ENCODE results near the gene CDKN2A. TPM values are rescaled to one million over a fixed set of nuclear protein-coding genes. Genes with fewer than 3 reads are reported as not detected.

The CDKN2A gene
- total and polyA plus RNA-seq, 9 of the 15 experiments (the other 6 are each of a cell fraction or from before 2014, with no cell fraction given): not detected

DNA sequence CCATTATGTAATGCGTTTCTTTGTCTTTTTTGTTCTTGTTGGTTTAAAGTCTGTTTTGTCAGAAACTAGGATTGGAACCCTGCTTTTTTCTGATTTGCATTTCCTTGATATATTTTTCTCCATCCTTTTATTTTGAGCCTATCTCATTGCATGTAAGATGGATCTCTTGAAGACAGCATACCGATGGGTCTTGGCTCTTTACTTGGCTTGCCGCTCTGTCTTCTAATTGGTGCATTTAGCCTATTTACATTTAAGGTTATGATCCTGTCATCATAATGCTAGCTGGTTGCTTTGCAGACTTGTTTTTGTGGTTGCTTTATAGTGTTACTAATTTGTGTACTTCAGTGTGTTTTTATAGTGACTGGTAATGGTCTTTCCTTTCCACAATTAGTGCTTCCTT is 28.2 kb upstream of the CDKN2A start (continued):
- TF ChIP-seq, protein P1, sequence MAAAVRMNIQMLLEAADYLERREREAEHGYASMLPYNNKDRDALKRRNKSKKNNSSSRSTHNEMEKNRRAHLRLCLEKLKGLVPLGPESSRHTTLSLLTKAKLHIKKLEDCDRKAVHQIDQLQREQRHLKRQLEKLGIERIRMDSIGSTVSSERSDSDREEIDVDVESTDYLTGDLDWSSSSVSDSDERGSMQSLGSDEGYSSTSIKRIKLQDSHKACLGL (CRISPR knock-in tag; IDR thresholded peaks at IDR 0.05; ENCODE audit: borderline replicate concordance, poor library complexity, severe bottlenecking): no peak

DNA sequence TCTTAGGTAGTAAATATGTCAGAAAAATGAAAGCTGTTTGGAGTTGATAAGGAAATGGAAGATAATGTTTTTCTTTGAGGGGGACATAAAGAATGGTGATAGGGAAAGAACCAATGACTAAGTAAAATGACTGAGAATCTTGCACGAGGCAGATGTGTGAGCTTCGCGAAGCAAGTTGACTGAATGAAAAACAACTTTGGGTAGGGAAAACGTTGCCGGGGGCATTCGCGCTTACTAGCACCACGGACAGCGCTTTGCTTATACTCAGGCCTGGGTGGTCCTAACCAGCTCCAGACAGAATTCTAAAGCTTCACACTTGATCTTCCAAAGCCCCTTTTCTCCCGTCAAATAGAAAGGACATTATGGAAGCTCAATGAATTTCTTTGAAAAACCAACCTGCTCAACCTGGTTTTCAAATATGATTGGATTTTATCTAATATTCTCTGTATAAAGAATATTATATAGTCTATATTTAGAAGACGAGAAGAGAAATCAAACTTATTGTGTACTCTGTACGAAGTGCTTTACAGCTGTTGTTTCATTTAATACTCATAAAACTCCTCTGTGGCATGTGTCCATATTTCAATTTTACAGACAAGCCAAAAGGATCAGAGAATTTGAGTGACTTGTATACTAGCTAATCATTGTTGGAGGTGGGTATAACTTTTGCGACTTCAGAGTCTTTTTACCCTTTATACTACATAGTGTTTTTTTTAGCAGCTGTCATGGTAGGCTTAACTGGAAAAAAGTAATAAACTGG is 16.9 kb upstream of the CDKN2A start:
- BruUV-seq (replicated peaks): no TSS peak
- Histone ChIP-seq H4K20me1 (replicated peaks; ENCODE audit: control insufficient read depth, insufficient read depth, low read length) (no peaks in the 10 kb centered on the region), H2AFZ (ENCODE audit: low read depth, low read length) (no peak overlapping the region), H3K36me3 (ENCODE audit: control insufficient read depth, insufficient read depth, low read length) (no peaks in the 10 kb centered on the region), H3K4me2 (ENCODE audit: insufficient read depth, low read length) (no peak overlapping the region), H3K4me1 (replicated peaks in 1 of 2; ENCODE audit: control insufficient read depth in 2 of 2, insufficient read depth in 2 of 2, low read length in 2 of 2) (no peaks in the 10 kb centered on the region), H3K9me3 (replicated peaks; ENCODE audit: control insufficient read depth, insufficient read depth, low read depth, low read length) (no peaks in the 10 kb centered on the region), H3K79me2 (ENCODE audit: control insufficient read depth, insufficient read depth, low read length) (no peaks in the 10 kb centered on the region), H3K4me3 (no peak overlapping the region), H3K27ac (ENCODE audit: extremely low read depth, low read depth, low read length) (no peak overlapping the region), H3K27me3 (ENCODE audit: control insufficient read depth in 2 of 2, insufficient read depth in 2 of 2, low read length in 2 of 2) (no peaks in the 10 kb centered on the region), H3K9ac (ENCODE audit: insufficient read depth in 1 of 2, low read depth in 2 of 2, low read length in 2 of 2) (no peak overlapping the region), H3K9me1 (ENCODE audit: control insufficient read depth, insufficient read depth, low read length) (no peaks in the 10 kb centered on the region)
- no peak for DNase-seq (ENCODE audit: extremely low read depth in 1 of 4, low spot score in 3 of 4)
- no peak for FAIRE-seq
- intact Hi-C loops (cut with micrococcal nuclease) (no loop called here), in situ Hi-C loops (cut with MboI) (no loop called here)
- WGBS (ENCODE audit: insufficient coverage, low coverage, missing lambda C conversion rate): no CpG with 5 or more reads among the region's 13 CpGs
- ChIA-PET CTCF (ENCODE audit: low intra/inter-chr PET ratio) (no interaction called here), POLR2A (no interaction called here)
- no peak for ATAC-seq
- TF ChIP-seq, protein P2, sequence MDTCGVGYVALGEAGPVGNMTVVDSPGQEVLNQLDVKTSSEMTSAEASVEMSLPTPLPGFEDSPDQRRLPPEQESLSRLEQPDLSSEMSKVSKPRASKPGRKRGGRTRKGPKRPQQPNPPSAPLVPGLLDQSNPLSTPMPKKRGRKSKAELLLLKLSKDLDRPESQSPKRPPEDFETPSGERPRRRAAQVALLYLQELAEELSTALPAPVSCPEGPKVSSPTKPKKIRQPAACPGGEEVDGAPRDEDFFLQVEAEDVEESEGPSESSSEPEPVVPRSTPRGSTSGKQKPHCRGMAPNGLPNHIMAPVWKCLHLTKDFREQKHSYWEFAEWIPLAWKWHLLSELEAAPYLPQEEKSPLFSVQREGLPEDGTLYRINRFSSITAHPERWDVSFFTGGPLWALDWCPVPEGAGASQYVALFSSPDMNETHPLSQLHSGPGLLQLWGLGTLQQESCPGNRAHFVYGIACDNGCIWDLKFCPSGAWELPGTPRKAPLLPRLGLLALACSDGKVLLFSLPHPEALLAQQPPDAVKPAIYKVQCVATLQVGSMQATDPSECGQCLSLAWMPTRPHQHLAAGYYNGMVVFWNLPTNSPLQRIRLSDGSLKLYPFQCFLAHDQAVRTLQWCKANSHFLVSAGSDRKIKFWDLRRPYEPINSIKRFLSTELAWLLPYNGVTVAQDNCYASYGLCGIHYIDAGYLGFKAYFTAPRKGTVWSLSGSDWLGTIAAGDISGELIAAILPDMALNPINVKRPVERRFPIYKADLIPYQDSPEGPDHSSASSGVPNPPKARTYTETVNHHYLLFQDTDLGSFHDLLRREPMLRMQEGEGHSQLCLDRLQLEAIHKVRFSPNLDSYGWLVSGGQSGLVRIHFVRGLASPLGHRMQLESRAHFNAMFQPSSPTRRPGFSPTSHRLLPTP (IDR thresholded peaks at IDR 0.05; ENCODE audit: borderline replicate concordance, extremely low read depth, insufficient read length): no peak
- TF ChIP-seq XRCC3 (IDR thresholded peaks at IDR 0.05): no peak
- TF ChIP-seq MEF2A (IDR thresholded peaks at IDR 0.05; ENCODE audit: control insufficient read depth, low read depth, low read length): no peak
- no peak for TF ChIP-seq HDAC2 (IDR thresholded peaks at IDR 0.05)
- TF ChIP-seq, protein P3, sequence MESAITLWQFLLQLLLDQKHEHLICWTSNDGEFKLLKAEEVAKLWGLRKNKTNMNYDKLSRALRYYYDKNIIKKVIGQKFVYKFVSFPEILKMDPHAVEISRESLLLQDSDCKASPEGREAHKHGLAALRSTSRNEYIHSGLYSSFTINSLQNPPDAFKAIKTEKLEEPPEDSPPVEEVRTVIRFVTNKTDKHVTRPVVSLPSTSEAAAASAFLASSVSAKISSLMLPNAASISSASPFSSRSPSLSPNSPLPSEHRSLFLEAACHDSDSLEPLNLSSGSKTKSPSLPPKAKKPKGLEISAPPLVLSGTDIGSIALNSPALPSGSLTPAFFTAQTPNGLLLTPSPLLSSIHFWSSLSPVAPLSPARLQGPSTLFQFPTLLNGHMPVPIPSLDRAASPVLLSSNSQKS (CRISPR knock-in tag; IDR thresholded peaks at IDR 0.05): no peak
- TF ChIP-seq FOXJ2 (tag; IDR thresholded peaks at IDR 0.05): no peak
- no peak for TF ChIP-seq MAFF (IDR thresholded peaks at IDR 0.05; ENCODE audit: low read length)
- TF ChIP-seq, protein P1 (CRISPR knock-in tag; IDR thresholded peaks at IDR 0.05; ENCODE audit: borderline replicate concordance, poor library complexity, severe bottlenecking): no peak

Data from K562 (cell line).